ENCODE results near the gene IFITM1. TPM values are rescaled to one million over a fixed set of nuclear protein-coding genes. Genes with fewer than 3 reads are reported as not detected.

Gene IFITM1
- total and polyA plus RNA-seq, 9 of the 15 experiments (the other 6 are each of a cell fraction or from before 2014, with no cell fraction given), result 691 to 5,579 (median 974) TPM

GRCh38 chr11:355581-356458 lies 42.0 kb downstream of the IFITM1 start (continued):
- TF ChIP-seq, protein P1, sequence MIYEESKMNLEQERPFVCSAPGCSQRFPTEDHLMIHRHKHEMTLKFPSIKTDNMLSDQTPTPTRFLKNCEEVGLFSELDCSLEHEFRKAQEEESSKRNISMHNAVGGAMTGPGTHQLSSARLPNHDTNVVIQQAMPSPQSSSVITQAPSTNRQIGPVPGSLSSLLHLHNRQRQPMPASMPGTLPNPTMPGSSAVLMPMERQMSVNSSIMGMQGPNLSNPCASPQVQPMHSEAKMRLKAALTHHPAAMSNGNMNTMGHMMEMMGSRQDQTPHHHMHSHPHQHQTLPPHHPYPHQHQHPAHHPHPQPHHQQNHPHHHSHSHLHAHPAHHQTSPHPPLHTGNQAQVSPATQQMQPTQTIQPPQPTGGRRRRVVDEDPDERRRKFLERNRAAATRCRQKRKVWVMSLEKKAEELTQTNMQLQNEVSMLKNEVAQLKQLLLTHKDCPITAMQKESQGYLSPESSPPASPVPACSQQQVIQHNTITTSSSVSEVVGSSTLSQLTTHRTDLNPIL (CRISPR knock-in tag; IDR thresholded peaks at IDR 0.05), result peak; percentile 46; the same call in 1 of the 2 replicates
- TF ChIP-seq BRD4 (IDR thresholded peaks at IDR 0.05) (peak; percentile 96), ZNF780A (CRISPR knock-in tag; IDR thresholded peaks at IDR 0.05) (no peak), NRF1 (conservative IDR thresholded peaks at IDR 0.05 in 1 of 2, IDR thresholded peaks at IDR 0.05 in 1 of 2) (no peak), IRF9 (tag; IDR thresholded peaks at IDR 0.05) (peak; percentile 66; the same call in 1 of the 2 replicates), TGIF2 (CRISPR knock-in tag; IDR thresholded peaks at IDR 0.05) (no peak), POLR2H (tag; IDR thresholded peaks at IDR 0.05; ENCODE audit: low read depth) (no peak; the same call in 1 of the 2 replicates), ZNF282 (CRISPR knock-in tag; IDR thresholded peaks at IDR 0.05) (no peak), ATF1 (CRISPR knock-in tag; IDR thresholded peaks at IDR 0.05) (no peak), ATF1 (tag; IDR thresholded peaks at IDR 0.05) (peak; percentile 51), GTF2A2 (tag; IDR thresholded peaks at IDR 0.05) (peak; percentile 84; the same call in 1 of the 2 replicates), RAD21 (CRISPR knock-in tag; conservative IDR thresholded peaks at IDR 0.05 in 1 of 2, IDR thresholded peaks at IDR 0.05 in 1 of 2) (no peak)
- TF ChIP-seq, protein P2, sequence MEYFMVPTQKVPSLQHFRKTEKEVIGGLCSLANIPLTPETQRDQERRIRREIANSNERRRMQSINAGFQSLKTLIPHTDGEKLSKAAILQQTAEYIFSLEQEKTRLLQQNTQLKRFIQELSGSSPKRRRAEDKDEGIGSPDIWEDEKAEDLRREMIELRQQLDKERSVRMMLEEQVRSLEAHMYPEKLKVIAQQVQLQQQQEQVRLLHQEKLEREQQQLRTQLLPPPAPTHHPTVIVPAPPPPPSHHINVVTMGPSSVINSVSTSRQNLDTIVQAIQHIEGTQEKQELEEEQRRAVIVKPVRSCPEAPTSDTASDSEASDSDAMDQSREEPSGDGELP (CRISPR knock-in tag; IDR thresholded peaks at IDR 0.05; ENCODE audit: borderline replicate concordance), result peak; percentile 65; the same call in 1 of the 2 replicates
- TF ChIP-seq, protein P3, sequence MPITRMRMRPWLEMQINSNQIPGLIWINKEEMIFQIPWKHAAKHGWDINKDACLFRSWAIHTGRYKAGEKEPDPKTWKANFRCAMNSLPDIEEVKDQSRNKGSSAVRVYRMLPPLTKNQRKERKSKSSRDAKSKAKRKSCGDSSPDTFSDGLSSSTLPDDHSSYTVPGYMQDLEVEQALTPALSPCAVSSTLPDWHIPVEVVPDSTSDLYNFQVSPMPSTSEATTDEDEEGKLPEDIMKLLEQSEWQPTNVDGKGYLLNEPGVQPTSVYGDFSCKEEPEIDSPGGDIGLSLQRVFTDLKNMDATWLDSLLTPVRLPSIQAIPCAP (CRISPR knock-in tag; IDR thresholded peaks at IDR 0.05; ENCODE audit: borderline replicate concordance), result no peak

All from K562 (cell line).